Neural cell (in vitro differentiated cells): ENCODE results near the gene GATM.

Experiments used
- CTCF ChIP-seq: fragments of 450-650 bp; IDR thresholded peaks from 2 replicates; pipeline ENCODE4 v1.5.1; 2014; ENCODE audit warnings: antibody characterized with exemption, mild to moderate bottlenecking, moderate library complexity; ENCODE audit not compliant: poor library complexity, severe bottlenecking
- EZH2 ChIP-seq: fragments of 200-600, 300-800 bp; shearing (Covaris generic), sonication (generic); IDR thresholded peaks from 2 replicates; pipeline ENCODE4 v1.6.1; 2014; ENCODE audit warnings: antibody characterized with exemption, low read length, borderline replicate concordance, mild to moderate bottlenecking; ENCODE audit not compliant: insufficient read depth, poor library complexity, severe bottlenecking
- RAD21 ChIP-seq: fragments of 450-650 bp; conservative IDR thresholded peaks from 2 replicates; pipeline ENCODE4 v1.6.1; 2014; ENCODE audit warnings: antibody characterized with exemption, mild to moderate bottlenecking, moderate library complexity

DNA sequence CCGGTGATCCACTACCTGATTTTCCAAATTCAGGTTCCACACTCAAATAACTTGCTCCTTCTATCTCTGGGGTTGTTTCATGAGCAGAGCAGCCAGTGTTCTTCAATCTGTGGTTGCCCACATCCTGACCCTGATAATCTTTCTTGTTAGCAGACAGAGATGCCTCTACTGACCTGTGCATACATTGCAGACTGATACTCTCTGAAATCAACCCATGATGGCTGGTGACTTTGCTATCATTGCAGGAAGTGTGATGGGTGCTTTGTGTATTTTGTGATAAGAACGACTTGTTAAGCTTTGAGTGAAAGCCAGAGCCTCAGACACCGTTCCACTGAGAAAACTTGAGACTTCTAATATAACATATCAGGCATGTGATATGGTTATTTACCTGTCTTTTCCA is 39.9 kb downstream of the GATM start:
- TF ChIP-seq CTCF (no peak), RAD21 (no peak), EZH2 (no peak)
